IPS-NIHi11 (cell line): ENCODE measurements around the gene CYTH4.

ENCODE experiments used
- DNase-seq: peaks from one replicate; pipeline ENCODE4 v3.0.0; 2012; ENCODE audit warnings: mixed read lengths, low spot score

CYTH4 gene

GRCh38 chr22:37269936-37270678 lies 12.2 kb upstream of the CYTH4 start:
- no peak for DNase-seq

GRCh38 chr22:37270928-37271650 lies 11.2 kb upstream of the CYTH4 start:
- no peak for DNase-seq

- no peak for DNase-seq
These were observed 9.0 kb upstream of the CYTH4 start for GRCh38 chr22:37273126-37273845.

GRCh38 chr22:37273846-37274225 lies 8.5 kb upstream of the CYTH4 start:
- no peak for DNase-seq

GRCh38 chr22:37274380-37274862 lies 7.9 kb upstream of the CYTH4 start:
- no peak for DNase-seq

GRCh38 chr22:37275134-37275533 lies 7.2 kb upstream of the CYTH4 start:
- DNase-seq, result no peak

GRCh38 chr22:37275622-37276021 lies 6.7 kb upstream of the CYTH4 start:
- DNase-seq, result no peak

- DNase-seq, result no peak
These were observed 5.5 kb upstream of the CYTH4 start for GRCh38 chr22:37276776-37277175.

GRCh38 chr22:37277384-37277783 lies 4.9 kb upstream of the CYTH4 start:
- no peak for DNase-seq

- DNase-seq, result no peak
These were observed 4.0 kb upstream of the CYTH4 start for GRCh38 chr22:37278261-37278660.

- DNase-seq, result no peak
These were observed 2.8 kb upstream of the CYTH4 start for GRCh38 chr22:37279331-37280181.

- DNase-seq, result no peak
These were observed 1.6 kb upstream of the CYTH4 start for GRCh38 chr22:37280718-37281117.

GRCh38 chr22:37281195-37281594 lies 1.1 kb upstream of the CYTH4 start:
- no peak for DNase-seq

GRCh38 chr22:37281646-37282384 lies 493 bp upstream of the CYTH4 start:
- DNase-seq, result no peak

- DNase-seq, result peak; percentile 76
These were observed 1.2 kb downstream of the CYTH4 start for GRCh38 chr22:37283393-37283937.

GRCh38 chr22:37284126-37284804 lies 2.0 kb downstream of the CYTH4 start:
- DNase-seq, result no peak

GRCh38 chr22:37284805-37285355 lies 2.6 kb downstream of the CYTH4 start:
- no peak for DNase-seq

GRCh38 chr22:37285937-37286336 lies 3.6 kb downstream of the CYTH4 start:
- no peak for DNase-seq

- no peak for DNase-seq
These were observed 5.2 kb downstream of the CYTH4 start for GRCh38 chr22:37287550-37287951.

- no peak for DNase-seq
These were observed 6.2 kb downstream of the CYTH4 start for GRCh38 chr22:37288521-37288920.
